Measurements from ENCODE around the gene PCYT2. TPM values are rescaled to one million over a fixed set of nuclear protein-coding genes. Genes with fewer than 3 reads are reported as not detected.
A peak's percentile ranks its signal among the peaks of the same experiment; 100 is the strongest.

The PCYT2 gene
- total and polyA plus RNA-seq, 2 experiments from 2014 or later = 83.8 to 138 TPM

DNA sequence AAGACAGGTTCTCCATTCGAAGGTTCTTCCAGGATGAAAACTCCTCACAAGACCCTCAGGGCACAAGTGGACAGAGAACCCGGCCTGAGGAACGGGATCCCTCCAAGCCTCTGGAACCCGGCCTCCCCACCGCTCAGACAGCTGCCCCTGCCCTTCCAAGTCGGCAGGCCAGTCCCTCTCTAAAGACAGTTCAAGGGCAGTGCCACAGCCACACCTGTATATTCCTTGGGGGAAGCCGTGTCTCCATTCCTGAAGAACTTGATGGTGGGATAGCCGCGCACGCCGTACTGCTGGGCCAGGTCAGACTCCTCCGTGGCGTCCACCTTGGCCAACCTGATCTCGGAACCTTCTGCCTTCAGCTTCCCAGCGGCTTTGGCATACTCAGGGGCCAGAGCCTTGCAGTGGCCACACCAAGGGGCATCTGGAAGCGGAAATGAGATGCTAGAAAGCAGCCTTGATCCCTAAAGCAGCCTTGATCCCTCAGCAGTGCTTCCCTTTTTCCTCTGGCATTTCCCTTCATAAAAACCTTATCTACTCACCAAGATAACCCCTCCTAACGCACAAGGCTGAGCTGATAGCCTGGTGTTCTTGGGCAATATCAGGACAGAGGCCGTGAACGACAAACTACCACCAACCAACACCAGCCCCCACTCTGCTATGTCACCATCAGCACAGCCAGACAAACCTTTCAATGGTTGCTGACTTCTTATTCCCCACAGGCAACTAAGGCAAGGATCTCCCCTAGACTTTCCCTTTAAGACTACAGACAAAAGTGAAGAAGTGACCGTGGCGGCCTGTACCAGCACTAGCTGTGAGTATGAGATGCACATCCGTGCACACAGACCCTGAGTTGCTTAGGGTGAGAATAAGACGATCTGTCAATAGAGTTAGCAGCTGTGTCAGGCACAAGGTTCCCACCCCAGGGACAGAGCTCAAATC, 52.0 kb downstream of the PCYT2 start:
- TF ChIP-seq, protein P1, sequence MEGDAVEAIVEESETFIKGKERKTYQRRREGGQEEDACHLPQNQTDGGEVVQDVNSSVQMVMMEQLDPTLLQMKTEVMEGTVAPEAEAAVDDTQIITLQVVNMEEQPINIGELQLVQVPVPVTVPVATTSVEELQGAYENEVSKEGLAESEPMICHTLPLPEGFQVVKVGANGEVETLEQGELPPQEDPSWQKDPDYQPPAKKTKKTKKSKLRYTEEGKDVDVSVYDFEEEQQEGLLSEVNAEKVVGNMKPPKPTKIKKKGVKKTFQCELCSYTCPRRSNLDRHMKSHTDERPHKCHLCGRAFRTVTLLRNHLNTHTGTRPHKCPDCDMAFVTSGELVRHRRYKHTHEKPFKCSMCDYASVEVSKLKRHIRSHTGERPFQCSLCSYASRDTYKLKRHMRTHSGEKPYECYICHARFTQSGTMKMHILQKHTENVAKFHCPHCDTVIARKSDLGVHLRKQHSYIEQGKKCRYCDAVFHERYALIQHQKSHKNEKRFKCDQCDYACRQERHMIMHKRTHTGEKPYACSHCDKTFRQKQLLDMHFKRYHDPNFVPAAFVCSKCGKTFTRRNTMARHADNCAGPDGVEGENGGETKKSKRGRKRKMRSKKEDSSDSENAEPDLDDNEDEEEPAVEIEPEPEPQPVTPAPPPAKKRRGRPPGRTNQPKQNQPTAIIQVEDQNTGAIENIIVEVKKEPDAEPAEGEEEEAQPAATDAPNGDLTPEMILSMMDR (IDR thresholded peaks at IDR 0.05; ENCODE audit: low read depth, low read length) = no peak
- Histone ChIP-seq H3K36me3 (peaks cover 14% of the 10 kb centered on the region), H3K4me1 (ENCODE audit: low read depth) (peaks cover 16% of the 10 kb centered on the region), H3K27ac (peak overlapping the region; percentile 95), H3K9me3 (ENCODE audit: low read depth) (no peaks in the 10 kb centered on the region), H3K4me3 (peak overlapping the region; percentile 87), H3K27me3 (no peaks in the 10 kb centered on the region)
- DNase-seq (ENCODE audit: low read depth in 1 of 2, low spot score in 1 of 2) = peak in 1 of 2 donors; percentile 31

DNA sequence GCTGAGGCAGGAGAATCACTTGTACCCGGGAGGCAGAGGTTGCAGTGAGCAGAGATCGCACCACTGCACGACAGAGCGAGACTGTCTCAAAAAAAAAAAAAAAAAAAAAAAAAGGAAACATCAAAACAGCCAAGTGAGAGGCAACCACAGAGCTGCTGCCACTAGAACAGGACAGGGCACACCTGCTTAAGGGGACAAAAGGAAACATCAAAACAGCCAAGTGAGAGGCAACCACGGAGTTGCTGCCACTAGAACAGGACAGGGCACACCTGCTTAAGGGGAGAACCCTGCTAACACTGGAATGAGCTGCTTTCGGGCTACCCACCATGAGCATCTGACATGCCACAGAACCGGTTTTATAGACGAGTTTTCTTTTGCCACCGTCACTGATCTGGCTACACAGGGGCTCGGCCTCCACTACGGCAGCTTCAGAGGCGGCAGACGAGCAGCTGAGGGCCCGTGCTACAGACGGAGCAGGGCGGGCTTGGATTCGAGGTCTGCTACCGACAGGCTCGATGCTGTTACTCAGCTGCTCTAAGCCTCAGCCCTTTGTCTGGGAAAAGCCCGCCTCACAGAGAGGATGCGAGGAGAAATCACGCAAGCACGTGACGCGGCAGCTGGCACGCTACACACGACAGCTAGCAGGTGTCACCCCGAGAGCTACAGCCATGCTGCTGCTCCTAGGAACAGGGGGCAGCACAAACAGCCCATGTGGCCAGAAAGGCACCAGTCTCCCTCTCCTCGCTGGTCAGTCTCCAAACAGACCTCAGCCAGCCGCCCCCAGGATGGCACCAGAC, 52.8 kb downstream of the PCYT2 start:
- no peak overlapping the region for H3K27ac ChIP-seq
- H3K36me3 ChIP-seq = peaks cover 20% of the 10 kb centered on the region
- H3K4me1 ChIP-seq (ENCODE audit: low read depth) = peaks cover 16% of the 10 kb centered on the region
- no peak overlapping the region for H3K4me3 ChIP-seq
- TF ChIP-seq, protein P1 (IDR thresholded peaks at IDR 0.05; ENCODE audit: low read depth, low read length) = no peak
- DNase-seq (ENCODE audit: low read depth in 1 of 2, low spot score in 1 of 2) = no peak
- no peaks in the 10 kb centered on the region for H3K9me3 ChIP-seq (ENCODE audit: low read depth)
- no peaks in the 10 kb centered on the region for H3K27me3 ChIP-seq

DNA sequence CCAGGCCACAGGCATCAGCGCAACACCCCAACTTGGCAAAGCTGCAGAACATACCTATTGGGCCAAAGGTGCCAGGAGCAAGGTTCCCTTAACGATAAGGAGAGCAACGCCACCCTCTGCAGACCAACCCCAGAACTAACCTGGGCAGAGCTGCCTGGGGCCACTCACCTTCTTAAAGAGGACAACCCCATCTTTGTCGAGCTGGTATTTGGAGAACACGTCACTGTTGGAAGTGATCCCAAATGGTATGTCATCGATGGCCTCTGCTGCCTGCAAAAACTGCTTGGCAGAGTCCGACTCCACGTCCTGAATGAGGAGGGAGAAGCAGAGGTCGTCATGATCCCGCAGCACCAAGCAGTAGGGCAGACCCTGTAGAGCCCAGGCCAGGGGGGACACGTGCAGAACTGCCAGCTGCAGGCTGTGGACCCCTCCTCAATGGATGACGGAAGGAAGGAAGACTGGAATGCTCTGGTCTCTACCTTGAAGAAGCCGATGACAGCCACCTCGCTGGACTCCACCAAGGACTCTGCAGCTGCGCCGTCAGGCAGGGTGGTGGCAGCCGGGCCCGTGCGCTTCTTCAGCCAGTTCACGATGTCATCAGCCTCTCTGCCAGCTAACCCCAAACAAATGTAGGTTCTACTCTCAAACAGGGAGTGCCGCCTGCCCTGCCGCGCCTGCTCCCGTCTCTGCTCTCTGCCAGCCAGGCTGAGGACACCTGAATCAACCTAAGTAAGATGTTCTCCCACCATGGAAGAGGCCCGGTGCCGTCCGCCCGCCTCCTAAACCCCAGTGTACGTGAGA, 56.0 kb downstream of the PCYT2 start:
- H3K36me3 ChIP-seq = peaks cover 36% of the 10 kb centered on the region
- no peak overlapping the region for H3K27ac ChIP-seq
- H3K9me3 ChIP-seq (ENCODE audit: low read depth) = no peaks in the 10 kb centered on the region
- no peak for DNase-seq (ENCODE audit: low read depth in 1 of 2, low spot score in 1 of 2)
- H3K4me3 ChIP-seq = no peak overlapping the region
- no peaks in the 10 kb centered on the region for H3K27me3 ChIP-seq
- TF ChIP-seq, protein P1 (IDR thresholded peaks at IDR 0.05; ENCODE audit: low read depth, low read length) = no peak
- H3K4me1 ChIP-seq (ENCODE audit: low read depth) = peaks cover 9% of the 10 kb centered on the region

- H3K4me1 ChIP-seq (ENCODE audit: low read depth) = no peaks in the 10 kb centered on the region
- TF ChIP-seq, protein P1 (IDR thresholded peaks at IDR 0.05; ENCODE audit: low read depth, low read length) = no peak
- H3K4me3 ChIP-seq = no peak overlapping the region
- peaks cover 35% of the 10 kb centered on the region for H3K36me3 ChIP-seq
- no peaks in the 10 kb centered on the region for H3K27me3 ChIP-seq
- no peak overlapping the region for H3K27ac ChIP-seq
- H3K9me3 ChIP-seq (ENCODE audit: low read depth) = no peaks in the 10 kb centered on the region
- no peak for DNase-seq (ENCODE audit: low read depth in 1 of 2, low spot score in 1 of 2)
Measured at GRCh38 chr17:81852237-81852636, 59.0 kb downstream of the PCYT2 start.

- Histone ChIP-seq H3K4me1 (ENCODE audit: low read depth) (no peaks in the 10 kb centered on the region), H3K36me3 (peaks cover 43% of the 10 kb centered on the region), H3K4me3 (no peak overlapping the region), H3K27ac (no peak overlapping the region), H3K27me3 (no peaks in the 10 kb centered on the region), H3K9me3 (ENCODE audit: low read depth) (no peaks in the 10 kb centered on the region)
- TF ChIP-seq, protein P1 (IDR thresholded peaks at IDR 0.05; ENCODE audit: low read depth, low read length) = no peak
- DNase-seq (ENCODE audit: low read depth in 1 of 2, low spot score in 1 of 2) = no peak
Measured at GRCh38 chr17:81851423-81851822, 59.8 kb downstream of the PCYT2 start.

Data from cardiac muscle cell (in vitro differentiated cells and primary cell).